ENCODE results near the gene VDAC2.
"Not testable (repeated sequence)": the region's sequence is repeated elsewhere in the genome, so short reads cannot be mapped to it uniquely, and the experiment has no call there.

Gene VDAC2

GRCh38 chr10:75210282-75211006 lies at the start of gene VDAC2:
TSS of gene VDAC2 (plus strand) at chr10:75210796. CDS start at chr10:75211159, 363 bp downstream.
- peak; percentile 79 for DNase-seq (ENCODE audit: low read depth)

DNA sequence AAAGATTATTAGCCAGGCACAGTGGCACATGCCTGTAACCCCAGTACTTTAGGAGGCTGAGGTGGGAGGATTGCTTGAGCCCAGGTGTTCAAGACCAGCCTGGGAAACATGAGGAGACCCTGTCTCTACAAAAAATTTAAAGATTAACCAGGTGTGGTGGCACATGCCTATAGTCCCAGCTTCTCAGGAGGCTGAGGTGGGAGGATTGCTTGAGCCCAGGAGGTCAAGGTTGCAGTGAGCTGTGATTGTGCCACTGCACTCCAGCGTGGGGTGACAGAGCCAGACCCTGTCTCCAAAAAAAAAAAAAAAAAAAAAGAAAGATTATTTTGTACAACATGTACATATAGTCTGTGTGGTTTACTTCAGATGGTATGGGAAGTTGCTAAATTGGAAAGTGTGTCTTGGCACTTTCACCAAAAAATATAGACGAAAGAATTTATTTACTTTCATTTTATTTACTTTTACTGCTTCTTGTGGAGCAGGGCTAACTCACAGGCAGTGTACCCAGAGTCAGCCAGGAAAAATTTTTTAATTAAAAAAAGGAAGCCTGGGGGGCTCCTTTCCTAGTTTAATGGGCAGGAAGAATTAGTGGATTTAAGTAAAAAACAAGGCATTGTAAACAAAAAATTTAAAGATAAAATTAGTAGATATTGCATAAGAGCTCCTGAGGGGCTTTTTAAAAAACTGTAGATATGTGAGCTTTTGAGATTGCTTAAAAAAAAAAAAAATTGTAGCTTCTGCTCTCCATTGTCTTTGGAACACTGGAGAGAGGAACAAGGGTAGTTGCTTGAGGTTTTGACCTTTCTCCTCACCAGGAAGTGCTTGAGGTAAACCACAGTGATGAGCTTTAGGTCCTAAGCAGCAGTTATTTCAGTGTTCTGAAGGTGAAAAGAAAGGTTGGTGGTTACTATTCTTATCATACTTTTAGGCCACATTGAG lies 44.6 kb upstream of the VDAC2 start:
- DNase-seq (ENCODE audit: low read depth), result peak; percentile 57

DNA sequence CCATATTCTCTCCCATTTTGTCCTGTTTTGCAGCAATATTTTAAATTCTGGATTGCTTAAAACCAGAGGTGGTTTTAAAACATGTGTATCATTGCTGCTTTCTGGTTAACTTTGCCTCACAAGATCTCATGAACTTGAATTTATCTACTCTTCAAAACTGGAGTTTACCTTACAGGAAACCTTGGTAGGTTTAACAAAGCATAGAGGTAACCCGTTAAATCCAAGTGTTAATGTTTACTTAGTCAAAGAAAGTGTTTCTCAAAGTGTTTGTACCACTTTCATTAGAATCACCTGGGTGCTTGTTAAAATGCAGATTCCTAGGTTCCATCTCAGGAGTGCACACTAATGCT lies 44.0 kb upstream of the VDAC2 start:
- DNase-seq (ENCODE audit: low read depth), result no peak

DNA sequence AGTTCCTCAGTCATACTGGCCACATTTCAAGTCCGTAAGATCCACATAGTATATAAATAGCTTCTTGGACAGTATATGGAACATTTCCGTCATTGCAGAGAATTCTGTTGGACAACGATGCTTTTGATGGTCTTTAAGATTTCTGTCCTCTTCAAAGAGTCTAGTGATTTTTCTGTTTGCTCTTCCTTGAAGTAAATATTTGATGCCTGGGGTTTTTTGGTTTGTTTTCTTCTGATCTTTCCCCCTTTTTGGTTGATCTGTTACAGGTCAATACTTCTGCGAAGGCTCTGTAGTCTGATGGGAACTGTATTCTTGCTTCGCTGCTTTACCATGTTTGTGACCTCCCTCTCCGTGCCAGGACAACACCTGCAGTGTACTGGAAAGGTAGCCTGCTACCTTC lies 42.3 kb upstream of the VDAC2 start:
- DNase-seq (ENCODE audit: low read depth), result no peak

DNA sequence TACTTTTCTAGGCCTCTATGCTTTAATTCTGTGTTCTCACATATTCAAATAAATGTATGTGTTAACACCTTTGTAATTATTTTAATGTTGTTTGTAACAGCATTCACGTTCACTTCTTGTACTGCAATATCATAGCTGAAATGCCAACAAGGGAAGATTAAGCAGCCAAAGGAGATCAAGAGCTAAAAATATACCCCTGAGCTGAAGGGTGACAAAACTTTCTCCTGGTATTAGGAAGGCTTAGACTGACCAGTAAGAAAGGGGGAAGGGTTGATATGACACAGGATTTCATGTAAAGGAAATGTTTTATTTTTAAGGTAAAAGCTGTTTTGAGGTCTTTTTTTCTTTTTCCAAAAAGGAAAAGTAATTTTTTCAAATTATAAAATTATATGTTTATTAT lies 40.4 kb upstream of the VDAC2 start:
- no peak for DNase-seq (ENCODE audit: low read depth)

- no peak for DNase-seq (ENCODE audit: low read depth)
Measured at GRCh38 chr10:75175046-75175445, 35.5 kb upstream of the VDAC2 start.

- DNase-seq (ENCODE audit: low read depth), result no peak
Measured at GRCh38 chr10:75176046-75176445, 34.5 kb upstream of the VDAC2 start.

DNA sequence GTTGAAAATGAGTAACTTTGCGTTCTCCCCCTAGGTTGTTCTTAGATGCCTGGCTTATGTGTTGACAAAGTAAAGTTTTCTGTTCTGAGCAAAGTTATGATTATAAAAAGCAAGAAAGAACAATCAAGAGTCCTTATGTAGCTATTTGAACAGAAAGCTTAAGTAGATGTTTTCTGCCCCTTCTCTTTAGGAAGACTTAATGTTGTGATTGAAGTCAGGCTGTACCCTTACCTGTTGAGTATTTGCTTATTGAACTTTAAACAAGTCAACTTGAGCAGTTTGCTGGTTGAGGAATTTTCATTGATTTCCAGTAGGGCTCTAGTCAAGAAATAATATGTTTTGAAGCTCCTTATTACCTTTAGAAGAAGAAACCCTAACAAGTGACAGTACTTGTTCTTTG lies 33.9 kb upstream of the VDAC2 start:
- DNase-seq (ENCODE audit: low read depth), result no peak

DNA sequence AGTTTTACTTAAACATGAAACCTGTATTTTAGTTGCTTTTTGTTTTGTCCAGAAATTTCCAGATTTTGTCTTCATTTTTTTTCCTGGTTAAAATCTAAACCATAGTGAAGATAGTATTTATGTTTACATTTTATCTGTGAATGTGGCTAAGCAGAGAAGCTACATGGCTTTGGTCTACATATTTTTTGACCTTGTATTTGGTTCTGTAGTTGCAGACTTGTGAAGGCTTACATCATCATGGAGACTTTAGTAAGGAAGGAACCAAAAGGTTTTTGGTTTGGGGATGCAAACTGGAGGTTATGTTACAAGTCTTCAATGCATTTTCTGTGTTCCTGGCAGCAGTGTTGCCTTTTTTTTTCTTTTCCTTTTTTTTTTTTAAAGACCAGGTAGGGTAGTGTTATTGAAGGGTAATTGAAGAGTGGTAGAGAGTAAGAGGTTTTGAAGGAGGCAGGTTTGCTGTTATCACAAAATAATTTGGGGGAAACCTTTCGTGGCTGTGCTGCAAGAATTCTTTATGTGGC lies 30.9 kb upstream of the VDAC2 start:
- DNase-seq (ENCODE audit: low read depth), result peak; percentile 40

DNA sequence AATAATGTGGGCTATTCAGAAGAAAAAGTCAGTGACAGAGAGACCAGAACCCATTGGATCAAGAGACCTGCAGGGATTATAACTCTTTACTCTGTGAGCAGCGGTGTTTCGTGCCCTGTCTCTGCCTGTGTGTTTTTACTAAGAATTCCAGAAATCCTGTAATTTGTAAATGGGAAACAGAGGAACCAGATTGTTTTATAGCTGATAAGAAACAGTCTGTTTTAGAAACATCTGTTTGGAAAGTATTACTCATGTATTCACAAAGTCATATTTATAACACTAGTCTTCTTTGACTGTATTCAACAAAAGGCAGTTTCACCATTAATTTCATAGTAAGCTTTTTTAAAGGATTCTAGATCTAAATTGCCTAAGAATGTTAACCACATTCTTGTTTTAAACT lies 30.0 kb upstream of the VDAC2 start:
- DNase-seq (ENCODE audit: low read depth), result peak; percentile 21

- no peak for DNase-seq (ENCODE audit: low read depth)
Measured at GRCh38 chr10:75181073-75181472, 29.5 kb upstream of the VDAC2 start.

- no peak for DNase-seq (ENCODE audit: low read depth)
Measured at GRCh38 chr10:75186310-75186709, 24.3 kb upstream of the VDAC2 start.

DNA sequence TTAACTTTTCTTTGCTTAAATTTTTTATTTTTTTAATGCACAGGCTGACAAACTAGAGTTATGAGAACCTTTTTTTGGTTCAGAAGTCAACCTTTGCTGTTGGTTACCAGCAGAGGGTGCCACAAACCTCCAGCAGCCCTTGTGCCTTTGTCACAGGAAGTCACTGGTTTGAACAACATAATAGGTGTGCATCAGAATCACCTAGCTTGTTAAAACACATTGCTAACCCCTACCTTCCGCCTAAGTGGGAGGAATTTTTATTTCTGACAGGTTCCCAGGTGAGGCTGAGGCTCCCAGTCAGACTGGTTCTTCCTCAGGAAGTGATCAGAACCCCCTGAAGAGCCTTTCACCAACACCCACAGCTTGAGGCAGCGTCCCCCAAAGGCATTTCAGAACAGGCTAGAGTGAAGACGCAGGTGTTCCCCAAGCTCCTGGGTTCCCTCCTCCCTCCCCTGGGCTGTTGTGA lies 22.6 kb upstream of the VDAC2 start:
- DNase-seq (ENCODE audit: low read depth), result peak; percentile 70

DNA sequence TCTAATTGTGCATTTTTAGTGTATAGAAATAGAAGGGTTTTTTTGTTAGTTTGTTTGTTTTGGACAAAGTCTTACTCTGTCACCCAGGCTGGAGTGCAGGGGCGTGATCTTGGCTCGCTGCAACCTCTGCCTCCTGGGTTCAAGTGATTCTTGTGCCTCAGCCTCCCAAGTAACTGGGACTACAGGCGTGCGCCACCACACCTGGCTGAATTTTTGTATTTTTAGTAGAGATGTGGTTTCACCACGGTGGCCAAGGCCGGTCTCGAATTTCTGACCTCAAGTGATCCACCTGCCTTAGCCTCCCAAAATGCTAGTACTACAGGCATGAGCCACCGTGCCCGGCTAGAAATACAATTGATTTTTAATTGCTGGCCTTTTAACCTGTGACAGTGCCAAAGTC lies 22.1 kb upstream of the VDAC2 start:
- DNase-seq (ENCODE audit: low read depth), result not testable (repeated sequence)

- no peak for DNase-seq (ENCODE audit: low read depth)
Measured at GRCh38 chr10:75189266-75190096, 21.1 kb upstream of the VDAC2 start.

DNA sequence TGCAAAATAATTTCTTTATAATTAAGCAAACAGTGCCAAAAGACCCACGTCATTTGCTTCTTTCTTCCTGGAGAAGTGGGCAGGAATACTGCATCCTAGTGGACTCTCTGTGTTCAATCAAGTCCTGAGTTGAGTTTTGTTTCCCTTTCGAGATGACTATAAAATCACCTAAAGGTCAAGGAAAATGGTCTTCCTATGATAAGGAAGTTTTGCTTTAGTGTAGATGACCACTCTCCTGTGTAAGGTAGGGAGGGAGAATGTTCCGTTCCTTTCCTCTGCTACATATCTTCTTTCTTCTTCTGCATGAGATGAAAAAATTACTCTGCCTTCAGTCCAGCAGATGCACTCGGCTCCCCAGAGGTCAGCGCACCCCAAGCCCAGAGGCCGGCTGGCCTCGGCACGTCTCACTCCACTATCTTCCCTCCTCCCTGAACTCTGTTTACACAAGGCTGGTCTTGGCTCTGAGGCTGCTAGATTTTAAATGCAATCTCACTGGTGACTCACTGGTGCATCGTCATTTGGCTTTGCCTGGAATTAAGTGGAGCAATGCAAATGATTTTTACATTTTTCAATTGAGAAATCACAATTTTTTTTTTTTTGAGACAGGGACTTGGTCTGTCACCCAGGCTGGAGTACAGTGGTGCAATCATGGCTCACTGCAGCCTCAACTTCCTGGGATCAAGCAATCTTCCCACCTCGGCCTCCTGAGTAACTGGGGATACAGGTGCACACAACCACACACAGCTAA lies 18.6 kb upstream of the VDAC2 start:
- DNase-seq (ENCODE audit: low read depth), result peak; percentile 96

GRCh38 chr10:75194625-75195024 lies 16.0 kb upstream of the VDAC2 start:
- not testable (repeated sequence) for DNase-seq (ENCODE audit: low read depth)

- peak; percentile 71 for DNase-seq (ENCODE audit: low read depth)
Measured at GRCh38 chr10:75195035-75195763, 15.4 kb upstream of the VDAC2 start.

- no peak for DNase-seq (ENCODE audit: low read depth)
Measured at GRCh38 chr10:75197066-75197465, 13.5 kb upstream of the VDAC2 start.

DNA sequence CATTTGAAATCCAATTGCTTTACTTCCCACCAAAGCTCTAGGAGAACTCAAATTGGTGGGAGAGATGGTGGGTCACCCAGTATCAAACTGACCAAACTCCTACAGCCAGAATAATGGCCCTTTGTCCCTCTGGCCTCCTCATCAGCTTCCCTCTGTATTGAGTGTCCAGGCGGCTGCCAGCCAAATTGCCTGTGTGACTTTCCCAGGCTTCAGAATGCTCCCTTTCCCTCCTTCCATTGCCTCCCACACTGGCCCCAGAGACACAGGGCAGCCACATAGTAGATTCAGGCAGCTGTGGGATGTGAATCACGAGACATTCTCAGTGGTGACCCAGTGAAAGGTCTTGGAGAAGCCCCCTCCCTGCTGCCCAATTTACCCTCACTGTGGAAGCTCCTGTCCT lies 12.7 kb upstream of the VDAC2 start:
- DNase-seq (ENCODE audit: low read depth), result no peak

DNA sequence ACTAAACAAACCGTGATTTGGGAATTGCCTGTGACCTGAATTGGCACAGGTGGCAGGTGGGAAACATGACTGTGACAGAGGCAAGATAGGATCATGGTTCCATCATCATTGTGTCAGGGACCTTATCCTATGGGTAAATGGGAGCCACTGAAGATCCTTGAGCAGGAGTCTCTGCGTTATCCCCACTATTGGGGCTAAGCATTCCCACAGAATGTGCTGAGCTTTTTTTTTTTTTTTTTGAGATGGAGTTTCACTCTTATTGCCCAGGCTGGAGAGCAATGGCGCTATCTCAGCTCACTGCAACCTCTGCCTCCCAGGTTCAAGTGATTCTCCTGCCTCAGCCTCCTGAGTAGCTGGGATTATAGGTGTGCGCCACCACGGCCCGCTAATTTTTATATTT lies 10.6 kb upstream of the VDAC2 start:
- not testable (repeated sequence) for DNase-seq (ENCODE audit: low read depth)
